ENCODE results near the gene NPAT.
A peak's percentile ranks its signal among the peaks of the same experiment; 100 is the strongest.

The NPAT gene

DNA sequence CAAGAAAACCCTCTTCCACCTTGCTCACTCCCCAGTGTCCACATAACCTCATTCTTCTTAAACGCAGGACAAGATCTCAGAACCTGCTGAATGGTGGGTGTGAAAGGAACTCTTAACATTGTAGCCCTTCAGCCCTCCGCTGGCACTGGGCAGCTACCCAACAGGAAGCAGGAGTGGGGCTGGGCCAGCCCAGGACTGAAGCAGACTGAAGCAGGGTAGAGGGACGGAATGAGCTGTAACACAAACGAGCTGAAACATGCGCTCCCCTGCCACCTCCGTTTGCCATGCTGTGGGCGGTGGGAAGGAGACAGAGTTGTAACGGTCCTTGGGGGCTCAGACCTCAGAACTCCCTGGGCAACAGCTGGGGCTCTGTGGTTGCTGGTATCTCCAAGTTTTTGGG, 23.6 kb downstream of the NPAT start:
- Histone ChIP-seq H2BK15ac (ENCODE audit: low read depth, poor library complexity, severe bottlenecking) (no peak overlapping the region), H3K79me1 (replicated peaks; ENCODE audit: low read length, poor library complexity, severe bottlenecking) (peaks cover 39% of the 10 kb centered on the region), H3K18ac (ENCODE audit: low read depth in 1 of 2, low read length in 2 of 2) (no peak overlapping the region), H3K27ac (ENCODE audit: low read length, poor library complexity, severe bottlenecking) (no peak overlapping the region), H3K14ac (ENCODE audit: low read length in 2 of 2) (no peak overlapping the region), H3K4me3 (ENCODE audit: insufficient read depth in 1 of 2, low read depth in 1 of 2, low read length in 2 of 2) (no peak overlapping the region), H3K27me3 (ENCODE audit: control insufficient read depth in 1 of 2, insufficient read depth in 1 of 2, low read length in 2 of 2) (no peaks in the 10 kb centered on the region), H2AK5ac (ENCODE audit: low read length, severe bottlenecking) (no peak overlapping the region), H4K91ac (ENCODE audit: low read length) (peak overlapping the region; percentile 65), H3K36me3 (ENCODE audit: control insufficient read depth in 1 of 2, insufficient read depth in 2 of 2, low read depth in 1 of 2, low read length in 2 of 2) (peaks cover 14 to 44% of the 10 kb centered on the region in 2 experiments), H4K8ac (ENCODE audit: low read length) (peak overlapping the region; percentile 69), H3K23ac (ENCODE audit: low read length in 2 of 2) (peak overlapping the region in 1 of 2 experiments; percentile 46), H2BK12ac (ENCODE audit: low read length in 2 of 2) (peak overlapping the region; percentile 29 to 52), H2BK5ac (ENCODE audit: low read depth, low read length, poor library complexity, severe bottlenecking) (no peak overlapping the region), H3K4ac (ENCODE audit: low read depth in 1 of 2, low read length in 2 of 2) (peak overlapping the region; percentile 53 to 61), H3K4me1 (ENCODE audit: control insufficient read depth, insufficient read depth, low read depth, low read length) (peaks cover 2% of the 10 kb centered on the region), H2AFZ (ENCODE audit: low read depth, low read length) (no peak overlapping the region), H3K4me2 (ENCODE audit: low read length, poor library complexity, severe bottlenecking) (no peak overlapping the region), H3K9me3 (ENCODE audit: control insufficient read depth, low read length) (no peaks in the 10 kb centered on the region), H2BK120ac (ENCODE audit: low read depth, low read length) (no peak overlapping the region), H3K9ac (ENCODE audit: low read length) (no peak overlapping the region)
- no peak for DNase-seq
- 95% methylated on average over 8 of the region's 8 CpGs for WGBS

DNA sequence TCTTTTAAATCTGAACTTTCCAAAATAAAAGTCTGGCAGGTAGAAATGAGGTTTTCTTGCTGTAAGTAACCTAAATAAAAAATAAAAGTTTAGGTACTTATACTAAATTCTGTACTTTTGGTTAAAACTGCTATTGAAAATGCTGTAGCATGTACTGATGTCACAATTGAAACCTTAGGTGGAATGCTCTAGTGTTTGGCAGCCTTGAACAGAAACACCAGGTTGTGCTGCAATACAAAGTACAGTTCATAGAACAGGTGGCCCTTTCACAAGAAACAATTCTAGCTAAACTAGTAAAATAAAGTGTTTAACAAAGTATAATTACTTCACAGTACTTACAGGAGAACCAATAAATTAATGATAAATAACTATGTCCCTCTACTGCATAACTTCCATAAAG, 25.1 kb downstream of the NPAT start:
- Histone ChIP-seq H3K36me3 (ENCODE audit: control insufficient read depth in 1 of 2, insufficient read depth in 2 of 2, low read depth in 1 of 2, low read length in 2 of 2) (peaks cover 14 to 49% of the 10 kb centered on the region in 2 experiments), H3K4me2 (ENCODE audit: low read length, poor library complexity, severe bottlenecking) (no peak overlapping the region), H4K8ac (ENCODE audit: low read length) (no peak overlapping the region), H3K79me1 (replicated peaks; ENCODE audit: low read length, poor library complexity, severe bottlenecking) (peaks cover 31% of the 10 kb centered on the region), H2BK12ac (ENCODE audit: low read length in 2 of 2) (no peak overlapping the region), H2AFZ (ENCODE audit: low read depth, low read length) (no peak overlapping the region), H3K27me3 (ENCODE audit: control insufficient read depth in 1 of 2, insufficient read depth in 1 of 2, low read length in 2 of 2) (no peaks in the 10 kb centered on the region), H4K91ac (ENCODE audit: low read length) (no peak overlapping the region), H2BK15ac (ENCODE audit: low read depth, poor library complexity, severe bottlenecking) (no peak overlapping the region), H3K9me3 (ENCODE audit: control insufficient read depth, low read length) (no peaks in the 10 kb centered on the region), H2BK5ac (ENCODE audit: low read depth, low read length, poor library complexity, severe bottlenecking) (no peak overlapping the region), H3K14ac (ENCODE audit: low read length in 2 of 2) (no peak overlapping the region), H3K4me1 (ENCODE audit: control insufficient read depth, insufficient read depth, low read depth, low read length) (peaks cover 2% of the 10 kb centered on the region), H3K4me3 (ENCODE audit: insufficient read depth in 1 of 2, low read depth in 1 of 2, low read length in 2 of 2) (no peak overlapping the region), H2BK120ac (ENCODE audit: low read depth, low read length) (no peak overlapping the region), H3K23ac (ENCODE audit: low read length in 2 of 2) (no peak overlapping the region), H3K18ac (ENCODE audit: low read depth in 1 of 2, low read length in 2 of 2) (no peak overlapping the region), H3K4ac (ENCODE audit: low read depth in 1 of 2, low read length in 2 of 2) (no peak overlapping the region), H3K9ac (ENCODE audit: low read length) (no peak overlapping the region), H2AK5ac (ENCODE audit: low read length, severe bottlenecking) (no peak overlapping the region), H3K27ac (ENCODE audit: low read length, poor library complexity, severe bottlenecking) (no peak overlapping the region)
- no peak for DNase-seq

DNA sequence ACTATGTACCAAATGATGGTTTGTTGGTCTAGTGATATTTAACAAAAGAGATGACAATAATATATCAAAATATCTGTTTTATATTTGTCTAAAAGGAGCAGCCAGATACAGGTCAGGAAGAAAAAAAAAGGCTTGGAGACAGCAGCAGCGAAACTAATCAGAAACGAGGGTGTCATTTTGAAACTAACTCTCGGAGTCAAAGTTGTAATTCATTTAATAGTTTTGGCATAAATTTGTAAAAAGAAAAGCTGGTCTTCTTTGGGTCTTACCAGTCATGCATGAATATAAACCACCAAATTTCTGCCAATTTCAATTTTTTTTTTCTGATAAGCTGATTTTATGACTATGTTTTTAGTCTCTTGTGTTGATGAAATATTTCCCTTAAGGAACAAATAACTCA, 25.5 kb downstream of the NPAT start:
- no peak overlapping the region for H2BK15ac ChIP-seq (ENCODE audit: low read depth, poor library complexity, severe bottlenecking)
- H2BK5ac ChIP-seq (ENCODE audit: low read depth, low read length, poor library complexity, severe bottlenecking) = no peak overlapping the region
- no peak overlapping the region for H3K14ac ChIP-seq (ENCODE audit: low read length in 2 of 2)
- peaks cover 14 to 54% of the 10 kb centered on the region in 2 experiments for H3K36me3 ChIP-seq (ENCODE audit: control insufficient read depth in 1 of 2, insufficient read depth in 2 of 2, low read depth in 1 of 2, low read length in 2 of 2)
- H3K4me1 ChIP-seq (ENCODE audit: control insufficient read depth, insufficient read depth, low read depth, low read length) = peaks cover 2% of the 10 kb centered on the region
- no peak overlapping the region for H3K18ac ChIP-seq (ENCODE audit: low read depth in 1 of 2, low read length in 2 of 2)
- H2AK5ac ChIP-seq (ENCODE audit: low read length, severe bottlenecking) = no peak overlapping the region
- H2BK120ac ChIP-seq (ENCODE audit: low read depth, low read length) = no peak overlapping the region
- H2BK12ac ChIP-seq (ENCODE audit: low read length in 2 of 2) = no peak overlapping the region
- no peak overlapping the region for H4K8ac ChIP-seq (ENCODE audit: low read length)
- H4K91ac ChIP-seq (ENCODE audit: low read length) = no peak overlapping the region
- no peak overlapping the region for H3K4me3 ChIP-seq (ENCODE audit: insufficient read depth in 1 of 2, low read depth in 1 of 2, low read length in 2 of 2)
- no peak for DNase-seq
- no peak overlapping the region for H3K4me2 ChIP-seq (ENCODE audit: low read length, poor library complexity, severe bottlenecking)
- no peak overlapping the region for H3K23ac ChIP-seq (ENCODE audit: low read length in 2 of 2)
- no peak overlapping the region for H3K9ac ChIP-seq (ENCODE audit: low read length)
- H3K27me3 ChIP-seq (ENCODE audit: control insufficient read depth in 1 of 2, insufficient read depth in 1 of 2, low read length in 2 of 2) = no peaks in the 10 kb centered on the region
- no peak overlapping the region for H3K27ac ChIP-seq (ENCODE audit: low read length, poor library complexity, severe bottlenecking)
- H2AFZ ChIP-seq (ENCODE audit: low read depth, low read length) = no peak overlapping the region
- H3K79me1 ChIP-seq (replicated peaks; ENCODE audit: low read length, poor library complexity, severe bottlenecking) = peaks cover 29% of the 10 kb centered on the region
- H3K4ac ChIP-seq (ENCODE audit: low read depth in 1 of 2, low read length in 2 of 2) = no peak overlapping the region
- no peaks in the 10 kb centered on the region for H3K9me3 ChIP-seq (ENCODE audit: control insufficient read depth, low read length)
- 100% methylated on average over 2 of the region's 3 CpGs for WGBS

DNA sequence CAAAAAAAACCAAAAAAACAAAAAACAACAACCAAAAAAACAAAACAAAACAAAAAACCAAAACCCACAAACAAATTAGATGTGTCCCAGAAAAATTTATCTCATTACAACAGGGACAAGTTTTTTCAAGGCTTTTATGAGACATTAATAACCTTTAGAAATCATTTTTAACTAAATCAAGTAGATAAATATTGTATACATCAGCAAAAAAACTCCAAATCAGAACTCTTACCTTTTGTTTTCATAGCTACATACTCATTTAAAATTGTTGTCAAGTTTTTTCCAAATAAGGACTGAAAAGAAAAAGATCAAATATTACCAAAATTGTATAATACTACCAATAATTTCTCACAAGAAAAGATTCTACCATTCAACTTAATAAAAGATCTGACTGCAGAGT, 28.7 kb downstream of the NPAT start:
- Histone ChIP-seq H4K8ac (ENCODE audit: low read length) (no peak overlapping the region), H3K4me2 (ENCODE audit: low read length, poor library complexity, severe bottlenecking) (no peak overlapping the region), H3K9ac (ENCODE audit: low read length) (no peak overlapping the region), H2BK5ac (ENCODE audit: low read depth, low read length, poor library complexity, severe bottlenecking) (no peak overlapping the region), H3K9me3 (ENCODE audit: control insufficient read depth, low read length) (no peaks in the 10 kb centered on the region), H3K27me3 (ENCODE audit: control insufficient read depth in 1 of 2, insufficient read depth in 1 of 2, low read length in 2 of 2) (no peaks in the 10 kb centered on the region), H2AFZ (ENCODE audit: low read depth, low read length) (no peak overlapping the region), H2BK15ac (ENCODE audit: low read depth, poor library complexity, severe bottlenecking) (no peak overlapping the region), H4K91ac (ENCODE audit: low read length) (no peak overlapping the region), H3K79me1 (replicated peaks; ENCODE audit: low read length, poor library complexity, severe bottlenecking) (peaks cover 13% of the 10 kb centered on the region), H2BK120ac (ENCODE audit: low read depth, low read length) (no peak overlapping the region), H2AK5ac (ENCODE audit: low read length, severe bottlenecking) (no peak overlapping the region), H3K18ac (ENCODE audit: low read depth in 1 of 2, low read length in 2 of 2) (no peak overlapping the region), H3K4ac (ENCODE audit: low read depth in 1 of 2, low read length in 2 of 2) (no peak overlapping the region), H2BK12ac (ENCODE audit: low read length in 2 of 2) (no peak overlapping the region), H3K4me3 (ENCODE audit: insufficient read depth in 1 of 2, low read depth in 1 of 2, low read length in 2 of 2) (no peak overlapping the region), H3K27ac (ENCODE audit: low read length, poor library complexity, severe bottlenecking) (no peak overlapping the region), H3K14ac (ENCODE audit: low read length in 2 of 2) (no peak overlapping the region), H3K23ac (ENCODE audit: low read length in 2 of 2) (no peak overlapping the region), H3K36me3 (ENCODE audit: control insufficient read depth in 1 of 2, insufficient read depth in 2 of 2, low read depth in 1 of 2, low read length in 2 of 2) (peaks cover 9 to 75% of the 10 kb centered on the region in 2 experiments), H3K4me1 (ENCODE audit: control insufficient read depth, insufficient read depth, low read depth, low read length) (peaks cover 2% of the 10 kb centered on the region)
- DNase-seq = no peak
